ENCODE results near the gene GLCE. TPM values are rescaled to one million over a fixed set of nuclear protein-coding genes. Genes with fewer than 3 reads are reported as not detected.

GLCE gene
- total and polyA plus RNA-seq, 10 of the 15 experiments (the other 5 are each of a cell fraction or from before 2014, with no cell fraction given), result 2.1 to 11.9 (median 2.9) TPM

DNA sequence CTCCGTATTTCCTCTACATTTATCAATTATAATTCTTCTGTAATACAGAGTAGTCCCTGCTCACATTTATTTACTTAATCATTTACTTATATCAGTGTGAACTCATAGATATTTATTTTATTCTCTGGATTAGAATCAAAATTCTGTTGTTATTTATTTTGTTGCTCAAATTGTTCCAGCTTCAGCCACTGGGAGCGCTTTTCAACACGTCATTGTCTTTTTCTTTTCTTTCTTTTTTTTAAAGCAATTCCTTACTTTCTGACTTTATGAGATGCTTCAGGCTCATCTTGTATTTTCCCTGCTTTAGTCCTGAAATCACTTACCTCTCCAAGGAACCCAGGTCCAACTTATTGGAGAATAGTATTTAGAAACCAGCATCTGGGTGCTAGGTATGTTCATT lies 53.4 kb downstream of the GLCE start (continued):
- TF ChIP-seq, protein P1, sequence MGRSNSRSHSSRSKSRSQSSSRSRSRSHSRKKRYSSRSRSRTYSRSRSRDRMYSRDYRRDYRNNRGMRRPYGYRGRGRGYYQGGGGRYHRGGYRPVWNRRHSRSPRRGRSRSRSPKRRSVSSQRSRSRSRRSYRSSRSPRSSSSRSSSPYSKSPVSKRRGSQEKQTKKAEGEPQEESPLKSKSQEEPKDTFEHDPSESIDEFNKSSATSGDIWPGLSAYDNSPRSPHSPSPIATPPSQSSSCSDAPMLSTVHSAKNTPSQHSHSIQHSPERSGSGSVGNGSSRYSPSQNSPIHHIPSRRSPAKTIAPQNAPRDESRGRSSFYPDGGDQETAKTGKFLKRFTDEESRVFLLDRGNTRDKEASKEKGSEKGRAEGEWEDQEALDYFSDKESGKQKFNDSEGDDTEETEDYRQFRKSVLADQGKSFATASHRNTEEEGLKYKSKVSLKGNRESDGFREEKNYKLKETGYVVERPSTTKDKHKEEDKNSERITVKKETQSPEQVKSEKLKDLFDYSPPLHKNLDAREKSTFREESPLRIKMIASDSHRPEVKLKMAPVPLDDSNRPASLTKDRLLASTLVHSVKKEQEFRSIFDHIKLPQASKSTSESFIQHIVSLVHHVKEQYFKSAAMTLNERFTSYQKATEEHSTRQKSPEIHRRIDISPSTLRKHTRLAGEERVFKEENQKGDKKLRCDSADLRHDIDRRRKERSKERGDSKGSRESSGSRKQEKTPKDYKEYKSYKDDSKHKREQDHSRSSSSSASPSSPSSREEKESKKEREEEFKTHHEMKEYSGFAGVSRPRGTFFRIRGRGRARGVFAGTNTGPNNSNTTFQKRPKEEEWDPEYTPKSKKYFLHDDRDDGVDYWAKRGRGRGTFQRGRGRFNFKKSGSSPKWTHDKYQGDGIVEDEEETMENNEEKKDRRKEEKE (IDR thresholded peaks at IDR 0.05), result no peak

DNA sequence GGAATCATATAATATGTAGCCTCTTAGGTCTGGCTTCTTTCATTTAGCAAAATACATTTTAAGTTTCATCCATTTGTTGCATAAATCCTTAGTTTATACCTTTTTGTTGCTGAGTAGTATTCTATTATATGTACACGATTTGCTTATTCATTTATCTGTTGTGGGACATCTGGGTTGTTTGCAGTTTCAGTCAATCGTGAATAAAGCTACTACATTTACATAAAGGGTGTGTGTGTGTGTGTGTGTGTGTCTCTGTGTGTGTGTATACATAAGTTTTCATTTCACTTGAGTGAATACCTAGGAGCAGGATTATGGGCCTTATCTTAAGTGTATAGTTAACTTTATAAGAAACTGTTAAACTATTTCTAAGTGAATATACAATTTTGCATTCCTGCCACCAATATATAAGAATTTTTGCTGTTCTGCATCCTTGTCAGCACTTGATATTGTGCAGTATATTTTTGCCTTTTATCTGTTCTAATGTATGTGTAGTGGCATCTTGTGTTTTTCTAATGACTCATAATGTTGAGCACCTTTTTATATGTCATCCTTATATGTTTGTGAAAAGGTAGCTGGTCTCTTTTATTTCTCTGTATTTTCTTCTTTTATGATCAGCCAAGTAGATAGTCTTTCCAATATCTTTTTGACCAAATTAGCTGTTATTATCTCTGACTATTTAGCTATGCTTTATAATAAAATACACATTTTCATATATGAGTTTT lies 55.0 kb downstream of the GLCE start:
- no peaks in the 10 kb centered on the region for H3K4me1 ChIP-seq (ENCODE audit: control insufficient read depth, insufficient read depth, low read length)
- no peak overlapping the region for H3K9ac ChIP-seq (ENCODE audit: control insufficient read depth, insufficient read depth, low read length)
- DNase-seq (ENCODE audit: low read depth, low spot score), result no peak
- ATAC-seq, result no peak
- no peaks in the 10 kb centered on the region for H3K9me3 ChIP-seq (replicated peaks; ENCODE audit: control insufficient read depth, insufficient read depth, low read length)
- H3K27ac ChIP-seq (ENCODE audit: control insufficient read depth, insufficient read depth), result no peak overlapping the region
- BruUV-seq (replicated peaks), result no TSS peak
- ChIA-PET CTCF (interaction anchor here (0.6 to 0.8 kb wide), 2 partner anchors 13 to 645 kb away, joined by 3 to 4 read pairs; no protein-coding TSS in a partner anchor), RAD21 (ENCODE audit: unreplicated experiment) (no interaction called here), POLR2A (no interaction called here), SMC1A (ENCODE audit: uncharacterized antibody, unreplicated experiment) (interaction anchor here (0.6 to 0.8 kb wide), 2 partner anchors 53 to 1193 kb away, joined by 3 read pairs; no protein-coding TSS in a partner anchor)
- H3K36me3 ChIP-seq (ENCODE audit: control insufficient read depth in 2 of 2, insufficient read depth in 2 of 2, low read length in 1 of 2), result no peaks in the 10 kb centered on the region
- in situ Hi-C loops (cut with MboI) (no loop called here), intact Hi-C loops (cut with micrococcal nuclease; ENCODE audit: unreplicated experiment) (no loop called here)
- H3K27me3 ChIP-seq (replicated peaks in 1 of 2; ENCODE audit: control insufficient read depth in 2 of 2, insufficient read depth in 2 of 2, low read length in 1 of 2), result no peaks in the 10 kb centered on the region
- no peak for FAIRE-seq
- no peak overlapping the region for H2AFZ ChIP-seq (ENCODE audit: control insufficient read depth, low read depth, low read length)
- no peak for TF ChIP-seq PAX5 (IDR thresholded peaks at IDR 0.05; ENCODE audit: borderline replicate concordance, low read depth, low read length)
- TF ChIP-seq RBBP5 (conservative IDR thresholded peaks at IDR 0.05), result no peak
- no peak for TF ChIP-seq GATAD2B (conservative IDR thresholded peaks at IDR 0.05; ENCODE audit: low read depth)
- no peaks in the 10 kb centered on the region for H4K20me1 ChIP-seq (ENCODE audit: control insufficient read depth, insufficient read depth)
- H3K79me2 ChIP-seq (ENCODE audit: control insufficient read depth, insufficient read depth, low read length), result no peaks in the 10 kb centered on the region
- H3K4me3 ChIP-seq, result no peak overlapping the region
- 15% methylated on average over 2 of the region's 2 CpGs for WGBS (ENCODE audit: insufficient coverage, insufficient replicate concordance, low lambda C conversion rate, missing lambda C conversion rate)
- H3K4me2 ChIP-seq (ENCODE audit: control insufficient read depth, insufficient read depth), result no peak overlapping the region

Measured in GM12878 (cell line).